HepG2 (cell line): ENCODE results near the gene STAM. TPM values are rescaled to one million over a fixed set of nuclear protein-coding genes. Genes with fewer than 3 reads are reported as not detected.
A peak's percentile ranks its signal among the peaks of the same experiment; 100 is the strongest.

Source experiments
- CBX2 ChIP-seq, 2 experiments: fragments of 200-600 bp in 1 of 2; sonication (generic); formaldehyde crosslinking in 1 of 2; IDR thresholded peaks; 2 replicates each; pipeline versions ENCODE4 v1.7.0 to v1.8.1; 2018 to 2022; ENCODE audit warnings: low read depth in 2 of 2, low read length in 1 of 2, mild to moderate bottlenecking in 1 of 2, missing genetic modification reagents in 1 of 2
- GFI1 ChIP-seq: sonication (generic); formaldehyde crosslinking; IDR thresholded peaks from 2 replicates; pipeline ENCODE4 v1.5.0; 2020; ENCODE audit warnings: missing genetic modification reagents, mild to moderate bottlenecking, borderline replicate concordance
- HOXA3 ChIP-seq: sonication (generic); formaldehyde crosslinking; IDR thresholded peaks from 2 replicates; pipeline ENCODE4 v1.5.0; 2020; ENCODE audit warnings: missing genetic modification reagents
- KLF15 ChIP-seq: sonication (generic); formaldehyde crosslinking; IDR thresholded peaks from 2 replicates; pipeline ENCODE4 v1.8.1; 2023; ENCODE audit warnings: borderline replicate concordance, mild to moderate bottlenecking, inconsistent platforms, missing genetic modification reagents, mixed read lengths
- NFATC3 ChIP-seq: sonication (generic); formaldehyde crosslinking; IDR thresholded peaks from 2 replicates; pipeline ENCODE4 v1.5.1; 2020; ENCODE audit warnings: mild to moderate bottlenecking, missing genetic modification reagents
- THAP11 ChIP-seq: IDR thresholded peaks from 2 replicates; pipeline ENCODE4 v1.6.1; 2016; ENCODE audit warnings: missing biosample characterization, missing genetic modification reagents
- ZNF777 ChIP-seq: sonication (generic); formaldehyde crosslinking; IDR thresholded peaks from 2 replicates; pipeline ENCODE4 v1.4.0; 2020; ENCODE audit warnings: missing genetic modification reagents
- ZNF782 ChIP-seq: sonication (generic); formaldehyde crosslinking; IDR thresholded peaks from 2 replicates; pipeline ENCODE4 v1.4.0; 2020; ENCODE audit warnings: missing genetic modification reagents, mild to moderate bottlenecking, borderline replicate concordance
- ZSCAN30 ChIP-seq: sonication (generic); formaldehyde crosslinking; IDR thresholded peaks from 2 replicates; pipeline ENCODE4 v1.5.0; 2020; ENCODE audit warnings: mild to moderate bottlenecking, missing genetic modification reagents
- ZSCAN31 ChIP-seq: sonication (generic); formaldehyde crosslinking; IDR thresholded peaks from 2 replicates; pipeline ENCODE4 v1.5.0; 2020; ENCODE audit warnings: low read depth, mild to moderate bottlenecking, missing genetic modification reagents
- polyA plus RNA-seq, 8 experiments: library from polyadenylated mRNA; depleted of rRNA in 3 of 8; stranded (reverse) in 7 of 8; unstranded in 1 of 8; fragments of >200 nt; fragmentation: Illumina TruSeq in 4 of 8; extraction: Trizol in 4 of 8; gene quantifications; 2 replicates each; pipeline versions ENCODE4 v1.2.1 to v1.2.3, GENCODE V29; 2011 to 2016; ENCODE audit warnings: low read depth in 4 of 8, missing spikeins in 1 of 8, mixed read lengths in 1 of 8; ENCODE audit not compliant: insufficient read depth in 1 of 8
- total RNA-seq, 5 experiments: library from RNA; depleted of rRNA; stranded (reverse); fragments of >200 nt; fragmentation: Illumina TruSeq; extraction: Trizol; gene quantifications; 2 replicates each; pipeline ENCODE4 v1.2.3, GENCODE V29; 2016; ENCODE audit warnings: low read depth in 1 of 5
- TF ChIP-seq, protein P1 (sequence below): sonication (generic); formaldehyde crosslinking; IDR thresholded peaks from 2 replicates; pipeline ENCODE4 v1.4.0; 2020; ENCODE audit warnings: missing genetic modification reagents, borderline replicate concordance
- TF ChIP-seq, protein P2 (sequence below): sonication (generic); formaldehyde crosslinking; IDR thresholded peaks from 2 replicates; pipeline ENCODE4 v1.8.0; 2022; ENCODE audit warnings: mild to moderate bottlenecking, missing genetic modification reagents, borderline replicate concordance
- TF ChIP-seq, protein P3 (sequence below), 2 experiments: fragments of 450-650 bp in 1 of 2; sonication (generic) in 1 of 2; formaldehyde crosslinking in 1 of 2; IDR thresholded peaks; 2 replicates each; pipeline versions ENCODE4 v1.6.1 to v1.8.0; 2016 to 2022; ENCODE audit warnings: antibody characterized with exemption in 1 of 2, mild to moderate bottlenecking in 1 of 2, missing genetic modification reagents in 1 of 2

Gene STAM
- total and polyA plus RNA-seq, 2 of the 13 experiments (the other 11 are each of a cell fraction or from before 2014, with no cell fraction given) = 19.5 to 25.1 TPM

DNA sequence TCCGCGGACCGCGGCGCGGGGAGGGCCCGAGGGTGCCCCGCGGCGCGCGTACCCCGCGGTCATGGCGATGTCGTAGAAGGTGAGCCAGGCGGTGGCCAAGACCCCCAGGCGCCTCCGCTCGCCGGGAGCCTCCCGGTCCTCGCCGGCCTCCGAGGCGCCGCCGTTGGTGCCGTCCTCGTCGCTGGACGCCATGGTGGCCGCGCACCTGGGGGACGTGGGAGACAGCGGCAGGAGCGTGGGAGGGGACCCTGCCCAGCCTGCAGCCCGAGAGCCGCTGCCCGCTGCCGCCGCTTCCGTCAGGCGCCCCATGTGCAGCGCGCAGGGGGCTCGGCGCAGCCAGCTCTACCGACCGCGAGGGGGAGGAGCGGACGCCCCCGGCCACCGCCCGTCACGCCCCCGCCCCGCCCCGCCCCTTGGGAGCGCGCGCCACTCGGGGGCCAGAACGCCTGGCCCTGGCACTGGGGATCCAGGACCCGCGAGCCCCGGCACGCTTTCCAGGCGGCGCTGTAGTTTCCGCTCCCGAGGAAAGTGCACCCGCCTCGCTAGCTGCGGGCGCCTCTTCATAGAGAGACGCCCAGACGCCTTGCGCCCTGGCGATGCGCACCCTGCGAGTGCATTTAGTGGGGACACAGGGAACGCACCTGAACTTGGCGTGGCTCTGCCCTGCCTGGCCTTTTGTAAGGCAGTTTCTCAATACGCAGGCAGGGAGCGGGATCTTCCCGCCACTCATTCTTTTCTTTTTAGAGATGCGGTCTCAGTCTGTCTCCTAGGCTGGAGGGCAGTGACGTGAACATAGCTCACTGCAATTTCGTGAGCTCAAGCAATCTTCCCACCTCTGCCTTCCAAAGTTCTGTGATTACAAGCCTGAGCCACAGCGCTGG is 26.7 kb upstream of the STAM start, which contains the start of gene HACD1 (continued):
- TF ChIP-seq, protein P1, sequence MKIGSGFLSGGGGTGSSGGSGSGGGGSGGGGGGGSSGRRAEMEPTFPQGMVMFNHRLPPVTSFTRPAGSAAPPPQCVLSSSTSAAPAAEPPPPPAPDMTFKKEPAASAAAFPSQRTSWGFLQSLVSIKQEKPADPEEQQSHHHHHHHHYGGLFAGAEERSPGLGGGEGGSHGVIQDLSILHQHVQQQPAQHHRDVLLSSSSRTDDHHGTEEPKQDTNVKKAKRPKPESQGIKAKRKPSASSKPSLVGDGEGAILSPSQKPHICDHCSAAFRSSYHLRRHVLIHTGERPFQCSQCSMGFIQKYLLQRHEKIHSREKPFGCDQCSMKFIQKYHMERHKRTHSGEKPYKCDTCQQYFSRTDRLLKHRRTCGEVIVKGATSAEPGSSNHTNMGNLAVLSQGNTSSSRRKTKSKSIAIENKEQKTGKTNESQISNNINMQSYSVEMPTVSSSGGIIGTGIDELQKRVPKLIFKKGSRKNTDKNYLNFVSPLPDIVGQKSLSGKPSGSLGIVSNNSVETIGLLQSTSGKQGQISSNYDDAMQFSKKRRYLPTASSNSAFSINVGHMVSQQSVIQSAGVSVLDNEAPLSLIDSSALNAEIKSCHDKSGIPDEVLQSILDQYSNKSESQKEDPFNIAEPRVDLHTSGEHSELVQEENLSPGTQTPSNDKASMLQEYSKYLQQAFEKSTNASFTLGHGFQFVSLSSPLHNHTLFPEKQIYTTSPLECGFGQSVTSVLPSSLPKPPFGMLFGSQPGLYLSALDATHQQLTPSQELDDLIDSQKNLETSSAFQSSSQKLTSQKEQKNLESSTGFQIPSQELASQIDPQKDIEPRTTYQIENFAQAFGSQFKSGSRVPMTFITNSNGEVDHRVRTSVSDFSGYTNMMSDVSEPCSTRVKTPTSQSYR = no peak
- TF ChIP-seq GFI1 (CRISPR knock-in tag) (0 out of 2 replicates have a peak, but pooled peaks have one; percentile 37), ZNF777 (CRISPR knock-in tag) (peak; percentile 59), ZSCAN31 (CRISPR knock-in tag) (peak; percentile 79; the same call in 1 of the 2 replicates), ZSCAN30 (CRISPR knock-in tag) (no peak), NFATC3 (no peak), HOXA3 (peak; percentile 45), THAP11 (0 out of 2 replicates have a peak, but pooled peaks have one; percentile 20), ZNF782 (CRISPR knock-in tag) (no peak), CBX2 (IDR thresholded peaks at IDR 0.05; ENCODE audit: low read depth, low read length) (no peak), CBX2 (CRISPR knock-in tag; IDR thresholded peaks at IDR 0.05; ENCODE audit: low read depth) (no peak), KLF15 (no peak)
- TF ChIP-seq, protein P2, sequence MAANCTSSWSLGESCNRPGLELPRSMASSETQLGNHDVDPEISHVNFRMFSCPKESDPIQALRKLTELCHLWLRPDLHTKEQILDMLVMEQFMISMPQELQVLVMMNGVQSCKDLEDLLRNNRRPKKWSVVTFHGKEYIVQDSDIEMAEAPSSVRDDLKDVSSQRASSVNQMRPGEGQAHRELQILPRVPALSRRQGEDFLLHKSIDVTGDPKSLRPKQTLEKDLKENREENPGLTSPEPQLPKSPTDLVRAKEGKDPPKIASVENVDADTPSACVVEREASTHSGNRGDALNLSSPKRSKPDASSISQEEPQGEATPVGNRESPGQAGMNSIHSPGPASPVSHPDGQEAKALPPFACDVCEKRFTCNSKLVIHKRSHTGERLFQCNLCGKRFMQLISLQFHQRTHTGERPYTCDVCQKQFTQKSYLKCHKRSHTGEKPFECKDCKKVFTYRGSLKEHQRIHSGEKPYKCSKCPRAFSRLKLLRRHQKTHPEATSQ (CRISPR knock-in tag) = no peak
- TF ChIP-seq, protein P3, sequence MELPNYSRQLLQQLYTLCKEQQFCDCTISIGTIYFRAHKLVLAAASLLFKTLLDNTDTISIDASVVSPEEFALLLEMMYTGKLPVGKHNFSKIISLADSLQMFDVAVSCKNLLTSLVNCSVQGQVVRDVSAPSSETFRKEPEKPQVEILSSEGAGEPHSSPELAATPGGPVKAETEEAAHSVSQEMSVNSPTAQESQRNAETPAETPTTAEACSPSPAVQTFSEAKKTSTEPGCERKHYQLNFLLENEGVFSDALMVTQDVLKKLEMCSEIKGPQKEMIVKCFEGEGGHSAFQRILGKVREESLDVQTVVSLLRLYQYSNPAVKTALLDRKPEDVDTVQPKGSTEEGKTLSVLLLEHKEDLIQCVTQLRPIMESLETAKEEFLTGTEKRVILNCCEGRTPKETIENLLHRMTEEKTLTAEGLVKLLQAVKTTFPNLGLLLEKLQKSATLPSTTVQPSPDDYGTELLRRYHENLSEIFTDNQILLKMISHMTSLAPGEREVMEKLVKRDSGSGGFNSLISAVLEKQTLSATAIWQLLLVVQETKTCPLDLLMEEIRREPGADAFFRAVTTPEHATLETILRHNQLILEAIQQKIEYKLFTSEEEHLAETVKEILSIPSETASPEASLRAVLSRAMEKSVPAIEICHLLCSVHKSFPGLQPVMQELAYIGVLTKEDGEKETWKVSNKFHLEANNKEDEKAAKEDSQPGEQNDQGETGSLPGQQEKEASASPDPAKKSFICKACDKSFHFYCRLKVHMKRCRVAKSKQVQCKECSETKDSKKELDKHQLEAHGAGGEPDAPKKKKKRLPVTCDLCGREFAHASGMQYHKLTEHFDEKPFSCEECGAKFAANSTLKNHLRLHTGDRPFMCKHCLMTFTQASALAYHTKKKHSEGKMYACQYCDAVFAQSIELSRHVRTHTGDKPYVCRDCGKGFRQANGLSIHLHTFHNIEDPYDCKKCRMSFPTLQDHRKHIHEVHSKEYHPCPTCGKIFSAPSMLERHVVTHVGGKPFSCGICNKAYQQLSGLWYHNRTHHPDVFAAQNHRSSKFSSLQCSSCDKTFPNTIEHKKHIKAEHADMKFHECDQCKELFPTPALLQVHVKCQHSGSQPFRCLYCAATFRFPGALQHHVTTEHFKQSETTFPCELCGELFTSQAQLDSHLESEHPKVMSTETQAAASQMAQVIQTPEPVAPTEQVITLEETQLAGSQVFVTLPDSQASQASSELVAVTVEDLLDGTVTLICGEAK (IDR thresholded peaks at IDR 0.05) = no peak
- TF ChIP-seq, protein P3 (CRISPR knock-in tag; IDR thresholded peaks at IDR 0.05) = peak; percentile 39; the same call in 1 of the 2 replicates
